HG03558 (cell line): ENCODE measurements around the gene LMO7.

Experiments used
- ATAC-seq: cut with Tn5 transposase; IDR thresholded peaks from one replicate; pipeline ENCODE4 v1.9.1; 2021; ENCODE audit warnings: moderate number of reproducible peaks; ENCODE audit not compliant: unreplicated experiment; ENCODE audit errors: extremely low read depth

Gene LMO7

GRCh38 chr13:75795274-75795673 lies 159.1 kb downstream of the LMO7 start:
- ATAC-seq: no peak

DNA sequence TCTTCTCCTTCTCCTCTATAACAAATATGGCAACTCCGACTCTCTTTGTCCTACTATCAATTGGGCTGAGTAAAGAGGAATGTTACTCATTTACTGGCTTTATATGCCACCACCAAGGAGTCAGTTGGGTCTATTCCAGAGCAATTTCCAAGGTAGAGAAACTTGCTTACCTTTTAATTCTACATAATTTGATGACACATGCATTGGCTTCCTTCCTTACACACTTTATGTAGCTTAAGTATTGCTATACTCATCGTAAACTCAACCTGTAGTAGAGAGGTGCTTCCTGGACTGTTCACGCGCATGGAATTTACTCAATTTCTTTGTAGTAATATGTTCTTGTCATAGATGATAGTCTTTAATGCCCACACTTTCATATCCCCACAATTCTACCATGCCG lies 160.7 kb downstream of the LMO7 start:
- no peak for ATAC-seq

DNA sequence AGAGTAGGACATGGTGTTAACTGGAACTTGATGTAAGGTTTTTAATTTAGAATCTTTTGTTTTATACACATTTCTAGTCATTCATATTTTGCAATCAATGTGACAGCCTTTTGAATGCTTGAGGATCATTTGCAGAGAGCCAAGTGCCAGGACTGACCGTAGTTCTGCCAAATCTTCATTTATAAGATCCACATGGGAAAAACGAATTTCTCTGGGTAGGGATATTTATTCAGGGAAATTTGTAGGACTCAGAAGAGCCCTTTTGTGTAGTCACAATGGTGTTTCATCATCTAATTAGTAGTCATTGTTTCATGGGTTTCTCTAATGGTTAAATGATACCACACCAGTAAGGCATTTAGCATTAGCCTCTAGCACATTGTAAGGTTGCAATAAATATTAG lies 161.1 kb downstream of the LMO7 start:
- ATAC-seq: no peak

DNA sequence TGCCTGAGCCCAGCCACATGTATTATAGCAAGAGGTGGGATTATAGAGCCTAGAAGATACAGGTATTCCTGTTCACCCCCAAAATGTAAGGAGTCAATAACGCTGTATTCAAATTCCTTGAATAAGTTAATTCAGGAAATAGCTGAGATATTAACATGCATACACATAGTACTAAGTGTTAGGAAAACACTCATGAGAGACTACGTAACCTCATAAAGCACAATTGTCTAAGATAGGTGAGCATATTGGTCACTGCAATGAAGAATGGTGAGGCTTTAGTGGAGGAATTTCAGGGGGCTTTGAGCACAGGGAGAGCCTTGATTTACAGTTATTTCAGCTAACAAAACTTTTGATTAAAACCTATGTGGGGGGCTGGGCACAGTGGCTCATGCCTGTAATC lies 161.6 kb downstream of the LMO7 start:
- no peak for ATAC-seq

GRCh38 chr13:75798353-75799255 lies 162.5 kb downstream of the LMO7 start:
- no peak for ATAC-seq

DNA sequence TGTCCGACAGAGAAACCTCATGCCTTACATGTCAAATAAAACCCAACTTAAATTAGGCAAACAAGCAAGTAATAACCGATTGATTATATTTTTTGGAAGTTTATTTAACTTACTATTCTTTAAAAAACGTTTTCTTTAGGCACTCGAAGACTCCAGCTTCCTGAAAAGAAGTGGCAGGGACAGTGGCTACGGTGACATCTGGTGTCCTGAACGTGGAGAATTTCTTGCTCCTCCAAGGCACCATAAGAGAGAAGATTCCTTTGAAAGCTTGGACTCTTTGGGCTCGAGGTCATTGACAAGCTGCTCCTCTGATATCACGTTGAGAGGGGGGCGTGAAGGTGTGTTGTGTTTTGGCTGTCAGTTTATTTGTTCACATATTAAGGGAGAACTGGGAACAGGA lies 164.4 kb downstream of the LMO7 start:
- ATAC-seq: no peak

GRCh38 chr13:75801388-75801945 lies 165.3 kb downstream of the LMO7 start:
- ATAC-seq: no peak

- ATAC-seq: no peak
Measured at GRCh38 chr13:75802161-75802560, 166.0 kb downstream of the LMO7 start.

DNA sequence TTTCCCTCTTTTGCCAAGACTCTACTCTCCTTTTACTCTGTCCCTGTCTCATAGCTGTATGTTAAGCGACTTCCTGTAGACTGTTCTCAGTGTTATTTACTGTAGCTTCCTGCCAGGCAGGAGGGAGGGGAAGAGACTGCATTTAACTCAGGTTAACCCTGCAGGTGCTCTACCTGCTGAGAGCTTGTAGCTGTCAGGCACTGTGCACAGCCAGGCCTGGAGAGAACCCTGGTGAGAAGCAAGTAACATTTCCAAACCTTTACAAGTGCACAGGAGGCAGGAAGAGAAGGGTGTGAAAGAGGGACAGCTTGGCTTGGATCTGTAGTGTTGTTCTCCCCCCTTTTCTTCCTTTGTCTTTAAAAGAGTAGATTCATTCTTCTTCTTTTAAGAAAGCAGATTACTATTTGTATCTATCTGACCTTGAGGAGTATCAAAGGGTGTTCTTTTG lies 167.1 kb downstream of the LMO7 start:
- no peak for ATAC-seq

GRCh38 chr13:75804054-75804453 lies 167.9 kb downstream of the LMO7 start:
- ATAC-seq: no peak

DNA sequence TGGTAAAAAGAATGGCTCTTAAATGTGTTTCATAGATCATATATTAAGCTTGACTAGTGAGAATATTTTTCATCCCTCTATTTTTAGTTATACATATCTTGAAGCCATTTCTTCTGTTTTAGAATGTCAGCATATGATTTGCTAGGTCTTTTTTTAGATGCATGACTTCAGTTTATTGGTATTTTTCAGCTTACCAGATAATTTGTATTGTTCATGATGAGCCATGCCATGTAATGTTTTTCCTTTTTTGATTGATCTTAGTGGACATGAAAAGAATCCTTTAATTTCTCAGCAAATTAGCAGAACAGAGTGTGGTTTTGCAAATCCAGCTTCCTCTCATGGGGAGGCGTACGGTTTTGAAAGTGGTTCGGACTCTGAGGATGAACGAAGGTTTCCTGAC lies 168.5 kb downstream of the LMO7 start:
- ATAC-seq: no peak

DNA sequence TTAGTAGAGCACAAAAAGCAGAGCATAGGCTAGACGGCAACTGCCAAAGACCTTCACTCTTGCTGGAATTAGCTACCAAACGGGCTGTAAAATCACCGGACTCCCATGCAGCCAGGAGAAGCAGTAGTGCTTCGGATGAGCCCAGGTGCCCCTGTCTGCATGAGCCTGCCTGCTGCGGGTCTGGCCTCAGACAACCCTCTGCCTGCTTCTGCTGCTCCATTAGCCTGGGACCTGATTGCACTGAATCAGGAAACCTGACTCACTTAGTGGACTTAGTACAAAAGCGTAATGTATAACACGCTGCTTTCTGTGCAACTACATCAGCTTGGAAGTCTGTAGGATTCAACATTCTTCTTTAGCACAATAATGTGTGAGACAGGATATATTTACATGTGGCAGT lies 170.0 kb downstream of the LMO7 start:
- ATAC-seq: no peak

DNA sequence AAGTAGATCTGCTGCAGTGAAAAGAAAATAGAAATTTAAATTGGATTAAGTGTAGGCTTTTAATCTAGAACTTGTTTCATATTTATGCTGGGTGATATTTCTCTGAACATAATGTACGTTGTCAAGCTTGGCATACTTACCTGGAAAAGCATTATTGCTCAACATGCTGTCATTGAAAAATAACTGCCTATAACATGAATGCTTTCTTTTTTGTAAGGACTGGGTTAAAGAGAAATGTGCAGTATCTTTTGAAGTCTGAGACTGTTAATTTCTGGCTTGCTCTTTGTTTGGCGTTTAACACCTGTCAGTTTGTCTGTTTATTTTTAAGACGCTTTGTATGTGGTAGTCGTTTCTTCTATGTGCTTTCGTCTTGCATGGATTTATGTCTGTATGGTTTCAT lies 175.2 kb downstream of the LMO7 start:
- no peak for ATAC-seq

GRCh38 chr13:75811841-75812240 lies 175.7 kb downstream of the LMO7 start:
- no peak for ATAC-seq

DNA sequence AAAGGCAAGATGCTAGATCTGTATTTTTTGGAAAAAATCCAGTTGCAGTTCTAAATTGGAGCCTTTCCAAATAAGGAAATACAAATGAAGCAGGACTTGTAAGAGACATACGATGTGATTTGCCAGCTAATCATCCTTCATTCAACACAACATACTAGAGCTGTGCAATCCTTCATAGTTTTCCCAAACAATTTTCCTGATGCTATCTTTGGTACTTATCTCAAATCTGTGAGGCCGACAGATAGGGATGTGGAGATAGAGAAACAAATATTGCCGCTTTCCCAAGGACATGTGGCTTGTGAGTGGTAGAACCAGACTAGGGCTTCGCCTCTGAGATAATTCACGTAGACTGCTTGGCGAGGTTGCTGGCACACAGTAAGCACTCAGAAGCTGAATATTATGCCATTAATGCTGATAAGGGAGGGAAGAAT lies 176.6 kb downstream of the LMO7 start:
- ATAC-seq: no peak

DNA sequence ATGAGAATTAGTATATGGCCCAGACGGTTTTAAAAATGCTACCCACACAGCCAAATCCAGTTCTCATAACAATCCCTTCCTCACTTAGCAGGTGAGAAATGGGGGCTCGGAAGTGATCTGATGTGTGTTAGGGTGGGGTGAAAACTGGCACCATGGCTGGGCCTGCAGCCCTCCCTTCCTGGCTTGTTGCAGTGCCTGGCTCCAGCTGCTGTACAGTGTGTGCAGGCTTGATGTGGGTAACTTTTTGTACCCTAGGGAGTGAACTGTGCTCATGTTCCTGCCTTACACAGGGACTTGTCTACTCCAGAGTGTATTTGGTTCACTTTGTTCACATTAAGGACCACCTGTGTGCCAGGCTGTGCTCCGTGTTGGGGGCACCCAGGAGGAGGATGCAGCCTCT lies 177.2 kb downstream of the LMO7 start:
- no peak for ATAC-seq

- ATAC-seq: no peak
Measured at GRCh38 chr13:75818179-75818967, 182.2 kb downstream of the LMO7 start.

DNA sequence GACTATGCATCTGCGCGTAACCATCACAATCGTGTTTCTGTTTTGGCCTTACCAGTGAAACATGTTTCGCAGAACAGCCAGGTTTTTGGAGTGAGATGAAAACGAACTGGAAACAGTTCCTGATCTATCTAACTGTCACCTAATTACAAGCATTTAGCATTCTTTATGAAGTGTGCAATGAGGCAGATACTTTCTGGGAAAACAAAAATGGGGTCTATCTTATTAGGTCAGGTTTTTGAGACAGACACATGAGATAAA lies 182.8 kb downstream of the LMO7 start:
- no peak for ATAC-seq

DNA sequence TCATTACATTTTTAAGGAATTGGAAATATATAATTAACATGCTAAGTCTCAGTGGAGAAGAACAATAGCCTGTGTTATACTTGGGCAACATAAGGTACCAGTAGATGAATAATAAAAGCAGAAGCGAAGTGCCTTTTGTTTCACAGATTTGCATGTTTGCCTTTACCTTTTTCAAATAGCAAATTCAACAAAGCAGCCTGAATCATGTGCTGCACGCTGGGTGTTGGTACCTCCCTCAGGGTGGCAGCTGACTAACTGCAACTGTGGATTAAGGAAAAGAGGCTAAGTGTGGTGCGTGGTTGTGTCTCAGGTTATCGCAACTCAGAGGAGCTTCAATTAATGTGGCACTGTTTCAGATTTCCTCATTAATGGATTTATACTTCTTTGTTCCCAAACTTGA lies 189.0 kb downstream of the LMO7 start:
- ATAC-seq: no peak

DNA sequence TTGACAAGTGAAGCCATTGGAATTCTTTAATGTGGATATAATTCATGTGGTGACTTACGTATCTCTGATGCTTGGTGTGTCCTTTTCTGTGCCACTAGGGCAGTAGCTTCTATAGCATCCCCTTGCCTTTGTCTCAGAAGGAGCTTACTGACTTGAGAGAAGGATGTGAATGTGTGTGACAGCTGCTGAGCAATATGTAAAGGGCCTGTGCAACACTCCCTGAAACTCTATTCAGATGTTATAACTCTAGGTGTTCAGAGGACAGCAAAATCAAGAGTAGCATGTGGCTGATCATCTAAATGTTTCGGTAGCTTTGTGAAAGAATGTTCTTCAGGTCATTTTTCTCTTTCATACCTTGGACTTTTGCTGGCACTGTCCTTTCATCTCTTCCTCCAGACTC lies 189.5 kb downstream of the LMO7 start:
- no peak for ATAC-seq

GRCh38 chr13:75826391-75826790 lies 190.3 kb downstream of the LMO7 start:
- ATAC-seq: no peak
